AG10803 (cell line): ENCODE data around the gene MOCOS.
A peak's percentile ranks its signal among the peaks of the same experiment; 100 is the strongest.
"Not testable (repeated sequence)": the region's sequence is repeated elsewhere in the genome, so short reads cannot be mapped to it uniquely, and the experiment has no call there.

ENCODE experiments used
- DNase-seq: peaks from one replicate; pipeline ENCODE4 v3.0.0; 2010; ENCODE audit warnings: low read depth
- H3K4me3 ChIP-seq: 2 replicates; pipeline ENCODE4 v1.5.1; 2011; ENCODE audit warnings: mild to moderate bottlenecking, low read length, control low read depth
- TF ChIP-seq, protein P1 (sequence below): conservative IDR thresholded peaks from 2 replicates; pipeline ENCODE4 v1.5.1; 2011; ENCODE audit warnings: mild to moderate bottlenecking, low read length, control low read depth, inconsistent platforms

MOCOS gene

DNA sequence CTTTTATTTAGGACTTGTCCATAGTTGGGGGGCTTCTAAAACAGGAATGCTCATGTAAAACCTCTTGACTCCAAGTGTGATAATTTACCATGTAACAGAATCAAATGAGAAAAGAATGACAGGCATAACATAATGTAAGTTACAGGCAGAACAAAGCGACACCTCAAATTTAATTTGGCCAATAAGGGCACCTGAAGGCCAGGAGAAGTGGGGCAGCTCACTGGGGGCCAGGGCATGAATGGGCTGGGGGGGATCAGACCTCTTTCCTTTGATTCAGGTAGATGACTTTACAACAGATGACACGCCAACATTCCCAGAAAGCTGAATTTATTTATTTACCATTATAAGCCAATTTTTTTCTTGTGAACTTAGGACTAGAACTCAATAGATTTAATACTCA, 14.5 kb downstream of the MOCOS start:
- DNase-seq = no peak
- H3K4me3 ChIP-seq = no peak overlapping the region
- TF ChIP-seq, protein P1, sequence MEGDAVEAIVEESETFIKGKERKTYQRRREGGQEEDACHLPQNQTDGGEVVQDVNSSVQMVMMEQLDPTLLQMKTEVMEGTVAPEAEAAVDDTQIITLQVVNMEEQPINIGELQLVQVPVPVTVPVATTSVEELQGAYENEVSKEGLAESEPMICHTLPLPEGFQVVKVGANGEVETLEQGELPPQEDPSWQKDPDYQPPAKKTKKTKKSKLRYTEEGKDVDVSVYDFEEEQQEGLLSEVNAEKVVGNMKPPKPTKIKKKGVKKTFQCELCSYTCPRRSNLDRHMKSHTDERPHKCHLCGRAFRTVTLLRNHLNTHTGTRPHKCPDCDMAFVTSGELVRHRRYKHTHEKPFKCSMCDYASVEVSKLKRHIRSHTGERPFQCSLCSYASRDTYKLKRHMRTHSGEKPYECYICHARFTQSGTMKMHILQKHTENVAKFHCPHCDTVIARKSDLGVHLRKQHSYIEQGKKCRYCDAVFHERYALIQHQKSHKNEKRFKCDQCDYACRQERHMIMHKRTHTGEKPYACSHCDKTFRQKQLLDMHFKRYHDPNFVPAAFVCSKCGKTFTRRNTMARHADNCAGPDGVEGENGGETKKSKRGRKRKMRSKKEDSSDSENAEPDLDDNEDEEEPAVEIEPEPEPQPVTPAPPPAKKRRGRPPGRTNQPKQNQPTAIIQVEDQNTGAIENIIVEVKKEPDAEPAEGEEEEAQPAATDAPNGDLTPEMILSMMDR = no peak

DNA sequence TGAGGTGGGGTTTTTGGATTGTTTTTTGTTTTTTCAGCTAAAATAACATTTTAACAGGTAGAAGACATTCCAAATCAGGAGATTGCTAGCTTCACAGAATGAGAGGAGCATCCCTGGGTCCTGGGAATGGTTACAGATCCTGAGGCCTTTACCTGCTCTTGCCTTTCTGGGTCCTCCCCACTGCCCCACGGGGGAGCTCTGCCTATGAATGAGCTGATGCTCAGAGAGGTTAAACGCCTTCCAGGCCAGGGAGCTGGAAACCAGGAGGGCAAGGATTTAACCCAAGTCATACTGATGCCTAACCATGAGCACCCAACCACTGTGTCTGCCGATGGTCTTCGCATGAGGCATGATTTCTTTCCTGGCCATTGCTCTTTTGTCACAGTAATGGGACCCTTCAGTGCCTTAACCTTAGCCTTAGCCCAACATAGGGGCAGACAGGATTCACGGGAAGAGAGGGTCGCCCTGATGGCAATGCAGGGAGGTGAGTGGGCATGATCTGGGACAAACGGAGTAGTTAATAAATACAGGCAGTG, 16.1 kb downstream of the MOCOS start:
- no peak overlapping the region for H3K4me3 ChIP-seq
- TF ChIP-seq, protein P1 = no peak
- no peak for DNase-seq

DNA sequence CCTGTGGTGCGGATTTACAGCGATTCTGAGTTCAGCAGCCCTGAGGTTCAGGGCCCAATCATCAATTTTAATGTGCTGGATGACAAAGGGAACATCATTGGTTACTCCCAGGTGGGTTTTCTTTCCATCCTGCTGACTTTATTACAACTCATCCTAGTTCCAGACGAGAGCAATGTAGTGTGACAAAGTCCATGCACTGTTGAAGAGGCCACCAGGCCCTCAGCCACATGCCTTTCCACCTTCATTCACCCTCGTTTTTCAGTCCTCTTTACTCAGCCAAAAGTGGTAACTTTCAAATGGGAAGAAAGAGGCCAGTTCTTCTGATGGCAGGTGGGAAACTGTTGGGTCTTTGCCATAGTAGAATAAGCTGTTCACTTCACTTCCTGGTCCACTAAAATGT, 17.9 kb downstream of the MOCOS start:
- no peak overlapping the region for H3K4me3 ChIP-seq
- DNase-seq = no peak
- TF ChIP-seq, protein P1 = no peak

DNA sequence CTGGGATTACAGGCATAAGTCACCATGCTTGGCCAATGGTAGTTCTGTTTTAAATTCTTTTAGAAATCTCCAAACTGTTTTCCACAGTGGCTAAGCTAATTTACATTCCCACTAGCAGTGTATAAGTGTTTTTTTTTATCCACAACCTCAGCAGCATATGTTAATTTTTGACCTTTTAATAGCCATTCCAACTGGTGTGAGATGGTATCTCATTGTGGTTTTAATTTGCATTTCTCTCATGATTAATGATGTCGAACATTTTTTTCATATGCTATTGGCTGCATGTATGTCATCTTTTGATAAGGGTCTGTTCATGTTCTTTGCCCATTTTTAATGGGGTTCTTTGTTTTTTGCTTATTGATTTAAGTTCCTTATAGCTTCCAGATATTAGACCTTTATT, 20.0 kb downstream of the MOCOS start:
- H3K4me3 ChIP-seq = no peak overlapping the region
- TF ChIP-seq, protein P1 = no peak
- DNase-seq = no peak

DNA sequence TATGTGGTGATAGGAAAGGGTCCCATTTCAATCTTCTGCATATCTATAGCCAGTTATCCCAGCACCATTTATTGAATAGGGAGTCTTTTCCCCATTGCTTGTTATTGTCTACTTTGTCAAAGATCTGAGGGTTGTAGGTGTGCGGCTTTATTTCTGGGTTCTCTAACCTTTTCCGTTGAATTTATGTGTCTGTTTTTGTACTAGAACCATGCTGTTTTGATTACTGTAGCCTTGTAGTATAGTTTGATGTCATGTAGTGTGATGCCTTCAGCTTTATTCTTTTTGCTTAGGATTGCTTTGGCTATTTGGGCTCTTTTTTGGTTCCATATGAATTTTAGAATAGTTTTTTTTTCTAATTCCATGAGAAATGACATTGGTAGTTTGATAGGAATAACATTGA, 20.7 kb downstream of the MOCOS start:
- not testable (repeated sequence) for DNase-seq, H3K4me3 ChIP-seq

DNA sequence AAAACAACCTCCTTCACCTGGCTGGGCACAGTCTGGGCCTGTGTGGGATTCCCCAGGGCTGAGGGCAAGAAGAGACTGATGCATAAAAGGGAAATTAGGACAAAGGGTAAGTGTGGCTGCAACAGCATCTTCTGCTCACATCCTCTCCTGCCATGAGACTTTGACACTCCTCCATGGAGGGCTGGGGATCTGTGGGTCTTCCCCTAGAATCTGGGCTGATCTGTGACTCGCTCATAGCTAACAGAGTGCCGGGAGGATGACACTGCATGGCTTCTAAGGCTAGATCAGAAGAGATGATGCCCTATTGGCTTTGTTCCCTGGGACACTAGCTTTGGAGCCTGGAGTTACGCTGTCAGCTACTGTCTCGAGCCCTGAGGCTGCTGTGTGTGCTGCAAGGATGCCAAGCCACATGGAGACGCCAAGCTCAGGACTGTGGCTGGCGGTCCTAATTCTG, 24.3 kb downstream of the MOCOS start:
- no peak overlapping the region for H3K4me3 ChIP-seq
- peak; percentile 29 for DNase-seq
- TF ChIP-seq, protein P1 = no peak

DNA sequence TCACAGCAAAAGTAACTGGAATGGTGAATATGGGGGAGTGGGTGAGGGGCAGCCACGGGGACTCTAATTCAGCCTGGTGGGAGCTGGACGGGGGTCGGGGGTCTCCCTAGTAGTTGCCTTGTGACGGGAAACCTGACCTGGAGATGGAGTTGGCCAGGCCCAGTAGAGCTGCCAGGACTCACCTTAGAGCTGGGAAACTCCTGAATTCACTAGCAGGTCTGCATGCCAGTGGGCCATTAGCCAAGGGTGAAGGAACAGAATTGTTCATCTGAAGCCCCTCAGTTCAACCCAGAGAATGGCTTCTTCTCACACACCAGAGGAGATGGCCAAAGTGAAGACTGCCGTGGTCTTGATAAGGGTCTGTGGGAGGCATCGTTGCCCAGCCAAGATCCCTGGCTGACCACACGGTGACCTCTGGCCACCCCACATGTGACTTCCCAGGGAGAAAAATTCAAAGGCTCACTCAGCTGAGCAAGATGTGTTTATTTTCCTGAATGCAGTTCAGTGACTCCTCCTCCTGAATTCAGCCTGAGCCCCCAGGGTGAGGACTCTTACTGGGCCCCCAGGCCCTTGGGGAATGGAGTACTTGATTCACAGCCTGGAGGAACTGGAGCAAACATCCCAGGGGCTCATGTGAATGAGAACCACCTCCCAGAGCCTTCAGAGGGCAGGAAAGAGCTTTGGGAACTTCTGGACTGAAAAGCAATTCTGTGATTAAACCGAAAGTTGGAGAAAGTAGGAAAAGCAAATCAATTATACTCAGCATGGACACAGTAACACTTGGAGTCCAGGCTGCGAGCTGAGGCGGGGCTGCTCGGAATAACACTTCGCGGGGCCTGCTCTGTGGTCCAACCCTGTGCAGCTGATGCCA, 25.2 kb downstream of the MOCOS start:
- TF ChIP-seq, protein P1 = peak; percentile 25; the same call in 1 of the 2 replicates

More for the DNA sequence above, 25.2 kb downstream of the MOCOS start:
- DNase-seq = peak; percentile 3
- no peak overlapping the region for H3K4me3 ChIP-seq
